GM18868 (cell line): ENCODE data around the gene CETN1.

ENCODE experiments used
- ATAC-seq: cut with Tn5 transposase; IDR thresholded peaks from one replicate; pipeline ENCODE4 v1.9.1; 2021; ENCODE audit warnings: mild to moderate bottlenecking, moderate library complexity; ENCODE audit not compliant: unreplicated experiment

CETN1 gene

GRCh38 chr18:580154-580553, at the start of gene CETN1:
Gene CETN1, plus strand, starts transcription at chr18:580380. Its CDS starts 29 bp downstream, at chr18:580409.
- no peak for ATAC-seq

- ATAC-seq, result no peak
These were observed 48.2 kb upstream of the CETN1 start for GRCh38 chr18:532018-532417.

GRCh38 chr18:532632-533031, 47.5 kb upstream of the CETN1 start:
- ATAC-seq, result no peak

GRCh38 chr18:533995-534601, 46.1 kb upstream of the CETN1 start:
- no peak for ATAC-seq

- no peak for ATAC-seq
These were observed 36.6 kb upstream of the CETN1 start for GRCh38 chr18:543447-544078.

- no peak for ATAC-seq
These were observed 30.2 kb upstream of the CETN1 start for GRCh38 chr18:549967-550366.

GRCh38 chr18:551404-552061, 28.6 kb upstream of the CETN1 start:
- ATAC-seq, result no peak

GRCh38 chr18:555705-556457, 24.3 kb upstream of the CETN1 start:
- ATAC-seq, result no peak

GRCh38 chr18:564708-565561, 15.2 kb upstream of the CETN1 start:
- ATAC-seq, result no peak

GRCh38 chr18:565562-566061, 14.6 kb upstream of the CETN1 start:
- no peak for ATAC-seq

GRCh38 chr18:567122-567521, 13.1 kb upstream of the CETN1 start:
- ATAC-seq, result no peak

- no peak for ATAC-seq
These were observed 11.4 kb upstream of the CETN1 start for GRCh38 chr18:568731-569130.

GRCh38 chr18:570256-570655, 9.9 kb upstream of the CETN1 start:
- ATAC-seq, result no peak

GRCh38 chr18:570697-571096, 9.5 kb upstream of the CETN1 start:
- no peak for ATAC-seq

- ATAC-seq, result no peak
These were observed 7.9 kb upstream of the CETN1 start for GRCh38 chr18:572091-572830.

- no peak for ATAC-seq
These were observed 7.3 kb upstream of the CETN1 start for GRCh38 chr18:572831-573289.

- ATAC-seq, result no peak
These were observed 6.8 kb upstream of the CETN1 start for GRCh38 chr18:573385-573784.

GRCh38 chr18:574149-574860, 5.9 kb upstream of the CETN1 start:
- no peak for ATAC-seq
